HTERT RPE-1 (cell line): ENCODE results near the gene MDFIC2.
"Not testable (repeated sequence)": the region's sequence is repeated elsewhere in the genome, so short reads cannot be mapped to it uniquely, and the experiment has no call there.

Experiments used
- in situ Hi-C: fragments of 300-500 bp; cut with MboI; formaldehyde crosslinking; loops from 4 replicates; pipeline ENCODE4 v1.14.3; 2020; ENCODE audit warnings: low sequenced_read_pairs

MDFIC2 gene

GRCh38 chr3:70312336-70312735, at the start of gene MDFIC2:
Gene MDFIC2, minus strand, starts transcription at chr3:70312638. Its CDS starts 665 bp downstream, at chr3:70311973.
- in situ Hi-C loops, result no loop called here

GRCh38 chr3:70360979-70361760, 48.7 kb upstream of the MDFIC2 start:
- in situ Hi-C loops, result no loop called here

GRCh38 chr3:70359711-70360110, 47.3 kb upstream of the MDFIC2 start:
- in situ Hi-C loops, result no loop called here

- in situ Hi-C loops, result no loop called here
Observed at GRCh38 chr3:70358978-70359580, 46.6 kb upstream of the MDFIC2 start.

- in situ Hi-C loops, result no loop called here
Observed at GRCh38 chr3:70352215-70352614, 39.8 kb upstream of the MDFIC2 start.

- in situ Hi-C loops, result no loop called here
Observed at GRCh38 chr3:70342149-70342548, 29.7 kb upstream of the MDFIC2 start.

GRCh38 chr3:70336885-70337284, 24.4 kb upstream of the MDFIC2 start:
- in situ Hi-C loops, result not testable (repeated sequence)

- in situ Hi-C loops, result no loop called here
Observed at GRCh38 chr3:70333080-70333479, 20.6 kb upstream of the MDFIC2 start.

- in situ Hi-C loops, result no loop called here
Observed at GRCh38 chr3:70315021-70315420, 2.6 kb upstream of the MDFIC2 start.

GRCh38 chr3:70310809-70311208, 1.6 kb downstream of the MDFIC2 start:
- in situ Hi-C loops, result no loop called here

- in situ Hi-C loops, result no loop called here
Observed at GRCh38 chr3:70309591-70309990, 2.8 kb downstream of the MDFIC2 start.

- in situ Hi-C loops, result no loop called here
Observed at GRCh38 chr3:70308760-70309159, 3.7 kb downstream of the MDFIC2 start.

- in situ Hi-C loops, result no loop called here
Observed at GRCh38 chr3:70306736-70307135, 5.7 kb downstream of the MDFIC2 start.

GRCh38 chr3:70298385-70298784, 14.1 kb downstream of the MDFIC2 start:
- in situ Hi-C loops, result no loop called here

- in situ Hi-C loops, result no loop called here
Observed at GRCh38 chr3:70291097-70291482, 21.3 kb downstream of the MDFIC2 start.

- in situ Hi-C loops, result not testable (repeated sequence)
Observed at GRCh38 chr3:70290431-70291096, 21.9 kb downstream of the MDFIC2 start.

GRCh38 chr3:70281663-70282062, 30.8 kb downstream of the MDFIC2 start:
- in situ Hi-C loops, result no loop called here

- in situ Hi-C loops, result no loop called here
Observed at GRCh38 chr3:70277304-70277703, 35.1 kb downstream of the MDFIC2 start.

GRCh38 chr3:70276901-70277300, 35.5 kb downstream of the MDFIC2 start:
- in situ Hi-C loops, result no loop called here

GRCh38 chr3:70273492-70273891, 38.9 kb downstream of the MDFIC2 start:
- in situ Hi-C loops, result no loop called here

GRCh38 chr3:70272798-70273197, 39.6 kb downstream of the MDFIC2 start:
- in situ Hi-C loops, result no loop called here
